HepG2 (cell line): ENCODE measurements around the gene ATRNL1. TPM values are rescaled to one million over a fixed set of nuclear protein-coding genes. Genes with fewer than 3 reads are reported as not detected.

Source experiments
- ATAC-seq: fragments of 200-7000 bp; cut with Tn5 transposase; 3 replicates; pipeline ENCODE4 v1.9.1; 2020; ENCODE audit warnings: mild to moderate bottlenecking, moderate library complexity
- BruUV-seq: library from RNA; stranded (reverse); fragments of 400-500 nt; replicated peaks from 2 replicates; lab custom pipeline; 2021; lab: Mats Ljungman, UMichigan
- CTCF ChIA-PET: fragments of 300-600 bp; formaldehyde crosslinking; extraction: SDS; loops from one replicate; lab custom pipeline; 2021; ENCODE audit warnings: low total read pairs, inconsistent platforms, low intra/inter-chr PET ratio; lab: Yijun Ruan, JAX
- POLR2A ChIA-PET: fragments of 350-600 bp; sonication (Branson Sonifier 250); formaldehyde crosslinking; loops from one replicate; lab custom pipeline; 2020; ENCODE audit warnings: antibody characterized with exemption, inconsistent platforms; lab: Yijun Ruan, JAX
- DNase-seq: peaks from one replicate; pipeline ENCODE4 v3.0.0-alpha.2; 2015; ENCODE audit warnings: low spot score
- FAIRE-seq: peaks from 3 replicates; lab custom pipeline; 2011; peaks lifted over from hg19 to GRCh38; lab: Jason Lieb, UNC
- H2AFZ ChIP-seq: one replicate; pipeline ENCODE4 v1.6.1; 2011; ENCODE audit warnings: low read length, inconsistent platforms
- H3K27ac ChIP-seq: fragments of 300-600 bp; 3 replicates; pipeline ENCODE4 v1.8.0; 2011; ENCODE audit warnings: mixed run types, mild to moderate bottlenecking, mixed read lengths, low read length, inconsistent platforms; ENCODE audit not compliant: insufficient read depth; ENCODE audit errors: extremely low read length
- H3K27me3 ChIP-seq, 2 experiments: fragments of 200-600 bp in 1 of 2; 2 replicates in 1 of 2; 3 replicates in 1 of 2; pipeline versions ENCODE4 v1.6.0 to v1.8.0; 2011; ENCODE audit warnings: low read length in 2 of 2, mild to moderate bottlenecking in 2 of 2, moderate library complexity in 2 of 2, inconsistent platforms in 1 of 2; ENCODE audit not compliant: insufficient read depth in 2 of 2, control insufficient read depth in 1 of 2
- H3K36me3 ChIP-seq, 2 experiments: fragments of 200-600 bp in 1 of 2; replicated peaks in 1 of 2; 2 replicates in 1 of 2; 3 replicates in 1 of 2; pipeline versions ENCODE4 v1.5.1 to v1.8.0; 2011; ENCODE audit warnings: low read length in 2 of 2, inconsistent platforms in 1 of 2; ENCODE audit not compliant: insufficient read depth in 2 of 2, control insufficient read depth in 1 of 2
- H3K4me1 ChIP-seq: 2 replicates; pipeline ENCODE4 v1.5.1; 2012; ENCODE audit warnings: low read length, inconsistent platforms; ENCODE audit not compliant: insufficient read depth
- H3K4me2 ChIP-seq: 2 replicates; pipeline ENCODE4 v1.6.0; 2011; ENCODE audit warnings: low read depth, low read length, inconsistent platforms
- H3K4me3 ChIP-seq, 3 experiments: fragments of 200-600 bp in 1 of 3; sonication (generic), shearing (Covaris generic) in 1 of 3; replicated peaks in 1 of 3; 2 replicates each; pipeline ENCODE4 v1.5.1; 2011 to 2016; ENCODE audit warnings: low read length in 3 of 3, inconsistent platforms in 2 of 3, low read depth in 2 of 3, mild to moderate bottlenecking in 2 of 3, control low read depth in 1 of 3, mixed read lengths in 1 of 3; ENCODE audit not compliant: insufficient read depth in 1 of 3
- H3K79me2 ChIP-seq: one replicate; pipeline ENCODE4 v1.6.1; 2011; ENCODE audit warnings: low read length, inconsistent platforms; ENCODE audit not compliant: insufficient read depth
- H3K9ac ChIP-seq: 2 replicates; pipeline ENCODE4 v1.6.0; 2011; ENCODE audit warnings: mild to moderate bottlenecking, low read depth, low read length, inconsistent platforms; ENCODE audit not compliant: insufficient read depth
- H3K9me3 ChIP-seq: 2 replicates; pipeline ENCODE4 v1.5.1; 2012; ENCODE audit warnings: mild to moderate bottlenecking, low read length
- H4K20me1 ChIP-seq: 2 replicates; pipeline ENCODE4 v1.6.0; 2011; ENCODE audit warnings: inconsistent platforms, mild to moderate bottlenecking, low read length, moderate library complexity; ENCODE audit not compliant: insufficient read depth
- AHDC1 ChIP-seq: sonication (generic); formaldehyde crosslinking; IDR thresholded peaks from 2 replicates; pipeline ENCODE4 v1.5.1; 2020; ENCODE audit warnings: mild to moderate bottlenecking, missing genetic modification reagents, borderline replicate concordance
- CEBPB ChIP-seq: IDR thresholded peaks from 2 replicates; pipeline ENCODE4 v1.6.1; 2011; ENCODE audit warnings: low read depth, low read length, improper control_type of control experiment, borderline replicate concordance
- FOXP1 ChIP-seq, 2 experiments: fragments of 450-650 bp in 1 of 2; IDR thresholded peaks; 2 replicates each; pipeline ENCODE4 v1.6.1; 2017 to 2018; ENCODE audit warnings: antibody characterized with exemption in 1 of 2
- GRHL1 ChIP-seq: sonication (generic); formaldehyde crosslinking; conservative IDR thresholded peaks from 2 replicates; pipeline ENCODE4 v1.8.0; 2022; ENCODE audit warnings: missing genetic modification reagents
- HHEX ChIP-seq: IDR thresholded peaks from 2 replicates; pipeline ENCODE4 v1.6.1; 2016; ENCODE audit warnings: control low read depth
- HNF4A ChIP-seq: sonication (generic); formaldehyde crosslinking; IDR thresholded peaks from 2 replicates; pipeline ENCODE4 v1.4.0; 2020; ENCODE audit warnings: missing genetic modification reagents
- MIXL1 ChIP-seq: IDR thresholded peaks from 2 replicates; pipeline ENCODE4 v1.6.1; 2016
- NFIC ChIP-seq: IDR thresholded peaks from 2 replicates; pipeline ENCODE4 v1.6.1; 2012; ENCODE audit warnings: mild to moderate bottlenecking, low read length, inconsistent platforms
- SOX6 ChIP-seq, 2 experiments: fragments of 450-650 bp in 1 of 2; sonication (generic) in 1 of 2; formaldehyde crosslinking in 1 of 2; IDR thresholded peaks; 2 replicates each; pipeline versions ENCODE4 v1.4.0 to v1.6.1; 2017 to 2020; ENCODE audit warnings: antibody characterized with exemption in 1 of 2, mild to moderate bottlenecking in 1 of 2, missing genetic modification reagents in 1 of 2
- ZNF10 ChIP-seq: sonication (generic); formaldehyde crosslinking; IDR thresholded peaks from 2 replicates; pipeline ENCODE4 v1.4.0; 2020; ENCODE audit warnings: mild to moderate bottlenecking, low read depth, missing genetic modification reagents, borderline replicate concordance
- ZNF331 ChIP-seq: sonication (generic); formaldehyde crosslinking; IDR thresholded peaks from 2 replicates; pipeline ENCODE4 v1.4.0; 2020; ENCODE audit warnings: missing genetic modification reagents
- ZNF720 ChIP-seq: sonication (generic); formaldehyde crosslinking; IDR thresholded peaks from 2 replicates; pipeline ENCODE4 v1.4.0; 2020; ENCODE audit warnings: missing genetic modification reagents
- WGBS: methylation state at CpG from one replicate; pipeline ENCODE4 v1.1.6; 2017; ENCODE audit warnings: low lambda C conversion rate; 5-methylcytosine and 5-hydroxymethylcytosine counted together
- in situ Hi-C: cut with HindIII; loops from 2 replicates; pipeline ENCODE4 v1.10.0; 2017; ENCODE audit warnings: low pct_unique_long_range_greater_than_20kb; ENCODE audit not compliant: extremely low pct_ligation_motif_present
- intact Hi-C: fragments of 100-400 bp; cut with micrococcal nuclease; formaldehyde crosslinking; loops from one replicate; pipeline ENCODE4 v1.10.0; 2022; ENCODE audit not compliant: unreplicated experiment
- polyA plus RNA-seq, 8 experiments: library from polyadenylated mRNA; depleted of rRNA in 3 of 8; stranded (reverse) in 7 of 8; unstranded in 1 of 8; fragments of >200 nt; fragmentation: Illumina TruSeq in 4 of 8; extraction: Trizol in 4 of 8; gene quantifications; 2 replicates each; pipeline versions ENCODE4 v1.2.1 to v1.2.3, GENCODE V29; 2011 to 2016; ENCODE audit warnings: low read depth in 4 of 8, missing spikeins in 1 of 8, mixed read lengths in 1 of 8; ENCODE audit not compliant: insufficient read depth in 1 of 8
- total RNA-seq, 5 experiments: library from RNA; depleted of rRNA; stranded (reverse); fragments of >200 nt; fragmentation: Illumina TruSeq; extraction: Trizol; gene quantifications; 2 replicates each; pipeline ENCODE4 v1.2.3, GENCODE V29; 2016; ENCODE audit warnings: low read depth in 1 of 5
- TF ChIP-seq, protein P1 (sequence below): sonication (generic); formaldehyde crosslinking; conservative IDR thresholded peaks from 2 replicates; pipeline ENCODE4 v1.4.0; 2020; ENCODE audit warnings: mild to moderate bottlenecking, missing genetic modification reagents, moderate library complexity

ATRNL1 gene
- total and polyA plus RNA-seq, 2 of the 13 experiments (the other 11 are each of a cell fraction or from before 2014, with no cell fraction given), result 0.04 TPM; not detected in 1

- Histone ChIP-seq H3K79me2 (no peaks in the 10 kb centered on the region), H3K27me3 (no peaks in the 10 kb centered on the region), H4K20me1 (no peaks in the 10 kb centered on the region), H3K4me1 (peaks cover 12% of the 10 kb centered on the region), H3K36me3 (no peaks in the 10 kb centered on the region), H3K4me2 (0 out of 2 replicates have a peak overlapping the region, but pooled peaks have one; percentile 19), H3K9ac (no peak overlapping the region), H3K9me3 (no peaks in the 10 kb centered on the region), H3K4me3 (no peak overlapping the region), H3K27ac (no peak overlapping the region), H2AFZ (no peak overlapping the region)
- ChIA-PET CTCF (no interaction called here), POLR2A (no interaction called here)
- ATAC-seq (peak; percentile 90), DNase-seq (peak; percentile 11), FAIRE-seq (no peak)
- in situ Hi-C loops, result no loop called here
- BruUV-seq, result no TSS peak
- intact Hi-C loops, result no loop called here
- WGBS, result 1% methylated on average over 2 of the region's 2 CpGs
- no peak for TF ChIP-seq ZNF720
- peak; percentile 51; the same call in 1 of the 2 replicates for TF ChIP-seq FOXP1 (IDR thresholded peaks at IDR 0.05)
- TF ChIP-seq FOXP1 (CRISPR knock-in tag; IDR thresholded peaks at IDR 0.05), result peak; percentile 88
- TF ChIP-seq CEBPB, result peak; percentile 70
- peak; percentile 56; the same call in 1 of the 2 replicates for TF ChIP-seq HHEX (CRISPR knock-in tag)
- no peak for TF ChIP-seq ZNF10 (CRISPR knock-in tag)
- TF ChIP-seq AHDC1 (CRISPR knock-in tag), result peak; percentile 43; the same call in 1 of the 2 replicates
- peak; percentile 64; the same call in 1 of the 2 replicates for TF ChIP-seq MIXL1 (CRISPR knock-in tag)
- TF ChIP-seq SOX6 (IDR thresholded peaks at IDR 0.05), result no peak
- peak; percentile 56; the same call in 1 of the 2 replicates for TF ChIP-seq SOX6 (CRISPR knock-in tag; IDR thresholded peaks at IDR 0.05)
- no peak for TF ChIP-seq HNF4A (CRISPR knock-in tag)
- TF ChIP-seq ZNF331 (CRISPR knock-in tag), result no peak
- peak; percentile 44; the same call in 1 of the 2 replicates for TF ChIP-seq NFIC
- no peak for TF ChIP-seq GRHL1
- TF ChIP-seq, protein P1, sequence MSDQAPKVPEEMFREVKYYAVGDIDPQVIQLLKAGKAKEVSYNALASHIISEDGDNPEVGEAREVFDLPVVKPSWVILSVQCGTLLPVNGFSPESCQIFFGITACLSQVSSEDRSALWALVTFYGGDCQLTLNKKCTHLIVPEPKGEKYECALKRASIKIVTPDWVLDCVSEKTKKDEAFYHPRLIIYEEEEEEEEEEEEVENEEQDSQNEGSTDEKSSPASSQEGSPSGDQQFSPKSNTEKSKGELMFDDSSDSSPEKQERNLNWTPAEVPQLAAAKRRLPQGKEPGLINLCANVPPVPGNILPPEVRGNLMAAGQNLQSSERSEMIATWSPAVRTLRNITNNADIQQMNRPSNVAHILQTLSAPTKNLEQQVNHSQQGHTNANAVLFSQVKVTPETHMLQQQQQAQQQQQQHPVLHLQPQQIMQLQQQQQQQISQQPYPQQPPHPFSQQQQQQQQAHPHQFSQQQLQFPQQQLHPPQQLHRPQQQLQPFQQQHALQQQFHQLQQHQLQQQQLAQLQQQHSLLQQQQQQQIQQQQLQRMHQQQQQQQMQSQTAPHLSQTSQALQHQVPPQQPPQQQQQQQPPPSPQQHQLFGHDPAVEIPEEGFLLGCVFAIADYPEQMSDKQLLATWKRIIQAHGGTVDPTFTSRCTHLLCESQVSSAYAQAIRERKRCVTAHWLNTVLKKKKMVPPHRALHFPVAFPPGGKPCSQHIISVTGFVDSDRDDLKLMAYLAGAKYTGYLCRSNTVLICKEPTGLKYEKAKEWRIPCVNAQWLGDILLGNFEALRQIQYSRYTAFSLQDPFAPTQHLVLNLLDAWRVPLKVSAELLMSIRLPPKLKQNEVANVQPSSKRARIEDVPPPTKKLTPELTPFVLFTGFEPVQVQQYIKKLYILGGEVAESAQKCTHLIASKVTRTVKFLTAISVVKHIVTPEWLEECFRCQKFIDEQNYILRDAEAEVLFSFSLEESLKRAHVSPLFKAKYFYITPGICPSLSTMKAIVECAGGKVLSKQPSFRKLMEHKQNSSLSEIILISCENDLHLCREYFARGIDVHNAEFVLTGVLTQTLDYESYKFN (CRISPR knock-in tag), result 0 out of 2 replicates have a peak, but pooled peaks have one; percentile 31
Observed at GRCh38 chr10:115566867-115567266, 473.7 kb downstream of the ATRNL1 start.
